KOPT-K1 (cell line): ENCODE data around the gene CAMTA1.

ENCODE experiments used
- H3K27ac ChIP-seq: fragments of 200-600 bp; sonication (generic); 2 replicates; pipeline ENCODE4 v1.5.1; 2016; ENCODE audit warnings: antibody characterized with exemption, mild to moderate bottlenecking, low read depth, low read length; ENCODE audit not compliant: poor library complexity, severe bottlenecking
- H3K36me3 ChIP-seq: fragments of 200-600 bp; sonication (generic); 2 replicates; pipeline ENCODE4 v1.5.1; 2017; ENCODE audit warnings: antibody characterized with exemption, mild to moderate bottlenecking, low read length, moderate library complexity; ENCODE audit not compliant: insufficient read depth
- H3K9me3 ChIP-seq: fragments of 200-600 bp; sonication (generic); 2 replicates; pipeline ENCODE4 v1.5.1; 2017; ENCODE audit warnings: antibody characterized with exemption, low read length, mild to moderate bottlenecking; ENCODE audit not compliant: insufficient read depth, poor library complexity, severe bottlenecking

The CAMTA1 gene

GRCh38 chr1:7582460-7582972, 797.3 kb downstream of the CAMTA1 start:
- no peak overlapping the region for H3K27ac ChIP-seq
- H3K36me3 ChIP-seq = no peaks in the 10 kb centered on the region
- no peaks in the 10 kb centered on the region for H3K9me3 ChIP-seq

DNA sequence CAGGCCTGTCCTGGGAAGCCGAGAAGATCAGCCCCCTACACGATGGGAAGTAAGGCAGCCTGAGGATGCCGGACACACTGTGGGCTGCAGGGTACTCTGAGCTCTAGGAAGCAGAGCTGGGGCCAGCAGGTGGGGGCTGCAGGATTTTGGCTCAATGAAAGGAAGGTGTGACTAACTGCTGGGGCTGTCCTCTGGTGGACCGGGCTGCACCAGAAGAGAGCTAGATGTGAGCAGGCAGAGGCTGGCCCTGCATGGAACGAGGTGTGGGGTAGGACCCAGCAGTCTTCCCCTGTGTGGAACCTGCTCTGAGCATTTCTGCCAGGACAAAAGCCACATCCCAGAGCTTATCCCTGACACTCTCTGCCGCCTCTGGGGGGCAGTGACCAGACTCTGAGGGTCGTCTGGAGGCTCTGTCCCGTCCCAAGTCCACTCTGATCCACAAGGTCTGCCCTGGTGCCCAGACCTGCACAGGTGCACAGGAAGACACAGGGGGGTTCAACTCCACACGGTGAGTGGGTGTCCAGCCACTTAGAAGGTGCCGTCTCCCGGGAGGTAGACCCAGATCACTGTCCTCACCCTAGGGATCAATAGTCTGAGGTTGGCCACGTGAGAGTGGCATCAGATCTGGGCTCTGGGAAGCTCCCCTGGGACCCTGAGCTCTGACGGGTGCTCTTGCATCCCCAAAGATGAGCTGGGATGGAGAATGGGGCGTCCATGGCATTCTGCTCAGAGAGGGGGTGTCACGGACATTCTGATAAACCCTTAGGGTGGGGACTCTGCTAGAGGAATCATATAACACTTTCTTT, 798.2 kb downstream of the CAMTA1 start:
- no peaks in the 10 kb centered on the region for H3K9me3 ChIP-seq
- H3K27ac ChIP-seq = no peak overlapping the region
- H3K36me3 ChIP-seq = no peaks in the 10 kb centered on the region

DNA sequence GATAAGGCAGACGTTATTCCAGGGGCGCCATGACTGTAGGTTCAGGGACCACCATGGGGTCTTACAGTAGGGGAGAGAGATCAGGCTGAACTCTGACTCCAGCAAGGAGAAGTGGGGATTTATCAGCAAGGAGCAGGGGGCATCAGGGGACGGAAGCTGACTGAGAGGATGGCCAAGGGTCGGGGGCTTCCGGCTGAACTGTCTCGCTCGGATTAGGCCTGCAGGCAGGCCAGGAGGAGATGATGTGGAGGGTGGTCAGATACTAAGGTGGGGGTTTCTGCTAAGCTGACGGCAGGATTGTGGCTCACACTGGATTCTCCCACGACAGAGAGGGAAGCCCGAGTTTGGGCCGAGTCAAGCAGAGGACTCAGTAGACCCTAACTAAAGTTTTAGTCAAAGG, 798.9 kb downstream of the CAMTA1 start:
- Histone ChIP-seq H3K9me3 (no peaks in the 10 kb centered on the region), H3K27ac (no peak overlapping the region), H3K36me3 (no peaks in the 10 kb centered on the region)

DNA sequence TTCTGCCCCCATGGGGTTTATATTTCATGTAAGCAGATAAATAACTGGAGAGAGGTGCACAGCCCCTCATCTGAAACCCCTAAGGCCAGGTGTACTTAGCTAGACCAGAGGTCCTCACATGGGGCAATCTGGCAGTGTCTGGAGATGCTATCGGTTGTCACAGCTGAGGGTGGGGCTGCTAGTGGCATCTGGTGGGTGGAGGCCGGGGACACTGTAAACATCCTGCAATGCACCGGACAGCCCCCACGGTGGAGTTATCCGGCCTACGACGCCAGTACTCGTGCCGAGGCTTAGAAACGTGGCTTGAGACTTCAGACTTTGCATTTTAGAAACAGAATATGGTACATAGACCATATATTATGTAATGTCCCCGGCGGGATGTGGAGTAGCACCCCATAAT, 799.4 kb downstream of the CAMTA1 start:
- Histone ChIP-seq H3K27ac (no peak overlapping the region), H3K36me3 (no peaks in the 10 kb centered on the region), H3K9me3 (no peaks in the 10 kb centered on the region)

GRCh38 chr1:7585216-7585907, 800.1 kb downstream of the CAMTA1 start:
- Histone ChIP-seq H3K36me3 (no peaks in the 10 kb centered on the region), H3K9me3 (no peaks in the 10 kb centered on the region)

GRCh38 chr1:7586031-7586941, 801.0 kb downstream of the CAMTA1 start:
- Histone ChIP-seq H3K27ac (no peak overlapping the region), H3K36me3 (no peaks in the 10 kb centered on the region), H3K9me3 (no peaks in the 10 kb centered on the region)

More at GRCh38 chr1:7585216-7585907, 800.1 kb downstream of the CAMTA1 start:
- no peak overlapping the region for H3K27ac ChIP-seq

DNA sequence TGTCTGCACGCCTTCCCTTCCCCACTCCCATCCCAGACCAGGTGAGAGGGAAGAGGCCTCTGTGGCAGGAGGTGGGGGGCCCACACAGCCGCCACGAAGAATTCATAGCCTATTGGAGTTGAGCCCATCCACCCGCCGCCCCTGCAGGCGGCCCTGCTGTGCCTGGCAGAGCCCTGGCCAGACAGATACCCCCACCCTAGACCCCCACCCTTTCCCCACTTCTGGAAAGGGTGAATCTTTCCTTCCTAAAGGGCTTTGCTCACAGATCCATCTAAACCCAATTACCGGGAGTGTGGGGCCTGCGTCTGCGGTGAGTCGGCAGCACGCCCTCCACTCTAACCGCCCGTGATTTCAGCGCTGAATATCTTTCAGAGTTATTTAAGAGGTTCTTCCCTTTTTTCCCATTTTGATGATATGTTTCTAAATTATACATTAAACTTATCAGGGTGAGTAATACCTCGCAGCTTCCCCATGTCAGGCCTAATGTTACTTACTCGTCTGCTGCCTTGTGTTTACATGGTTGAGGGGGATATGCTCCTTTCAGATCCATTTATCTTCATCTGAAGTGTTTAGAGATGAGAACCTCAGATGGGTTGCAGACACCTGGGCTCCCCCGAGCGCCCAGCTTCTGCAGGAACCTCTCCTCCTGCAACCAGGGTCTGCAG, 802.0 kb downstream of the CAMTA1 start:
- Histone ChIP-seq H3K36me3 (no peaks in the 10 kb centered on the region), H3K9me3 (no peaks in the 10 kb centered on the region), H3K27ac (no peak overlapping the region)

GRCh38 chr1:7587773-7588456, 802.7 kb downstream of the CAMTA1 start:
- Histone ChIP-seq H3K9me3 (no peaks in the 10 kb centered on the region), H3K36me3 (no peaks in the 10 kb centered on the region), H3K27ac (no peak overlapping the region)

DNA sequence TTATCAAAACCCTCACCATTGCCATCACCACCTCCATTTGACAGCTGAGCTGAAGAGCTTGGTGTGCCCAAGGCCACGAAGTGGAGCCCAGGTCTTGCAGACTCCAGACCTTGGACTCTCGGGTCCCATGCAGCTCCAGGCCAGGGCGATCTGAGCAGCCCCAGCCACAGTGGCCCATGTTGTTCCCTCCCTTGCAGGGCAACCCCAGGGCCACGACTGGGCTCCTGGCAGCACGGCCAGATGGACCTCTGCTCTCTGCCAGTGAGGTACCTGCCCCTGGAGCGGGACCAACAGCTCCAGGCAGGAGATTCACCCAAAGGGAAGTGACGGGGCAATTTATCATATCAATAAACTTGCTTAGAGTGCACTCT, 803.2 kb downstream of the CAMTA1 start:
- H3K9me3 ChIP-seq = no peaks in the 10 kb centered on the region
- H3K36me3 ChIP-seq = no peaks in the 10 kb centered on the region
- no peak overlapping the region for H3K27ac ChIP-seq

- H3K27ac ChIP-seq = no peak overlapping the region
- no peaks in the 10 kb centered on the region for H3K9me3 ChIP-seq
- H3K36me3 ChIP-seq = no peaks in the 10 kb centered on the region
Observed at GRCh38 chr1:7589080-7589735, 804.0 kb downstream of the CAMTA1 start.

- no peaks in the 10 kb centered on the region for H3K9me3 ChIP-seq
- no peak overlapping the region for H3K27ac ChIP-seq
- no peaks in the 10 kb centered on the region for H3K36me3 ChIP-seq
Observed at GRCh38 chr1:7589774-7590425, 804.6 kb downstream of the CAMTA1 start.

DNA sequence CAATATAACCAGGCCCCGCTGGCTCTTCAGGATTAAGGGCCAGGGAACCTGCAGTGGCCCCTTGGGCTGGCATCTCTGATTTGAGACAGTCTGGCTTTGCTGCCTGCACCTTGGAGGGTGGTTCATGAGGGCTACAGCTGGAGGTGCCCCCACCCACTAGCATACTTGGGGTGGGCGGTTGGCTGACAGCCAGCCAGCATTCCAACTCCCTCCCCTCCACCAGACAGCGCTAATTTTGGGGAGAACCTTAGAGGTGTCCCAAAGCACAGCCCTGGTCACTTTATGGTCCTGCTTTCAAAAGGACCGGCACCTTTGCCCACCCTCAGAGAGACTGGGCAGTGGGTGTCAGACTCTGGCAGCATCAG, 805.2 kb downstream of the CAMTA1 start:
- H3K9me3 ChIP-seq = no peaks in the 10 kb centered on the region
- no peaks in the 10 kb centered on the region for H3K36me3 ChIP-seq
- H3K27ac ChIP-seq = no peak overlapping the region

DNA sequence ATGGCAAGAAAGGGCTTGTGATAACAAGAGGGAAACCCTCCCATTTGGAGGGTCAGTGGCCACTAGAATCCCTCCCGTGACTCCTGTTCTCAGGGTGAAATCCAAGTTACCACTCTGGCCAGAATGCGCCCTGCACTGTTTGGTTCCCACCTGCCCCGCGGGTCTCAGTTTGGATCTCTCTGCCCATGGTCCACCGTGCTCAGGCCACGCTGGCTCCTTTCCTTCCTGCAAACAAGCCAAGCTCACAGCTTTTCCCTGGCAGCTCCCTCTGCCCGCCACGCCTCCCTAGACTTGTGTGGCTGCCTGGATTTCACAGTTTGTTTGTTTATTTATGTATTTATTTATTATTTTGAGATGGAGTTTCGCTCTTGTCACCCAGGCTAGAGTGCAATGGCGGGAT, 806.3 kb downstream of the CAMTA1 start:
- no peaks in the 10 kb centered on the region for H3K36me3 ChIP-seq
- H3K9me3 ChIP-seq = no peaks in the 10 kb centered on the region
- H3K27ac ChIP-seq = no peak overlapping the region
